HPDE6-E6E7 (cell line): ENCODE data around the gene TMEM184B.

Experiments
- DNase-seq: peaks from one replicate; pipeline ENCODE4 v3.0.0; 2011; ENCODE audit warnings: missing footprints; ENCODE audit errors: extremely low spot score

The TMEM184B gene

DNA sequence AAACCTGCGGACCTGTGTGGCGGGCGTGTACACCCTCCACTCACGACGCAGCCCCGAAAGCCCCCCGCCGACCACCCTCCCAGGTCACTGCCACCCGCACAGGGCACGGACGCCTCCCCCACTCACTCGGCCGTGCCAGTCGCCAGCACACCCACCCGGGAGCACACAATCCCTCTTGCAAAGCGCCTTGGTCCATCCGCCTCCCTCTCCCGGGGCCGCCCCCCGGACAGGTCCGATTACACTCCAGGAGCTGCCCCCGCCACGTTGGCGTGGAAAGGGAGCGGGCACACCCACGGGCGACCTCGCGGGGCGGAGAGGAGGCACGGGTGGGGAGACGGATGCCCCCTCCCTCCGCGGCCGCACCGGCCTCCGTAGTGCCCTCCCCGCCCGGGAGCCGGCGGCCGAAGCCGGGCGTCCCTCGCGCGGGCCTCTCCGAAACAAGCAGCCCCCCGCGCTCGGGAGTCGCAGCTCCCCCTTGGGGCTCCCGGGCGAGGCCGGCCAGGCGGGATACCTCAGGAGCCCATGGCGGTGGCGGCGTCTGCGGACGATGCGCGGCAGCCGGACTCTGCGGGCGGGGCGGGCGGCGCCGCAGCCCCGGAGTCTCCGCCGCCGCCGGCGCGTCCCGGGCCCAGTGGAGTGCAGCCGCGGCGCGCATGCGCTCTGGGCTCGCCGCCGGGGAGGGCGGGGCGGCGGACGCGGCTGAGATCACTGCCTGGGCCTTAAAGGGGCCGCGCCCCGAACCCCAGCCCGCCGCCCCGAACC is at the start of gene TMEM184B:
TMEM184B (minus strand) TSS at position 638 of the 762 bp plus-strand sequence. CDS start 25,049 bp downstream, outside the sequence.
- DNase-seq = peak; percentile 81

DNA sequence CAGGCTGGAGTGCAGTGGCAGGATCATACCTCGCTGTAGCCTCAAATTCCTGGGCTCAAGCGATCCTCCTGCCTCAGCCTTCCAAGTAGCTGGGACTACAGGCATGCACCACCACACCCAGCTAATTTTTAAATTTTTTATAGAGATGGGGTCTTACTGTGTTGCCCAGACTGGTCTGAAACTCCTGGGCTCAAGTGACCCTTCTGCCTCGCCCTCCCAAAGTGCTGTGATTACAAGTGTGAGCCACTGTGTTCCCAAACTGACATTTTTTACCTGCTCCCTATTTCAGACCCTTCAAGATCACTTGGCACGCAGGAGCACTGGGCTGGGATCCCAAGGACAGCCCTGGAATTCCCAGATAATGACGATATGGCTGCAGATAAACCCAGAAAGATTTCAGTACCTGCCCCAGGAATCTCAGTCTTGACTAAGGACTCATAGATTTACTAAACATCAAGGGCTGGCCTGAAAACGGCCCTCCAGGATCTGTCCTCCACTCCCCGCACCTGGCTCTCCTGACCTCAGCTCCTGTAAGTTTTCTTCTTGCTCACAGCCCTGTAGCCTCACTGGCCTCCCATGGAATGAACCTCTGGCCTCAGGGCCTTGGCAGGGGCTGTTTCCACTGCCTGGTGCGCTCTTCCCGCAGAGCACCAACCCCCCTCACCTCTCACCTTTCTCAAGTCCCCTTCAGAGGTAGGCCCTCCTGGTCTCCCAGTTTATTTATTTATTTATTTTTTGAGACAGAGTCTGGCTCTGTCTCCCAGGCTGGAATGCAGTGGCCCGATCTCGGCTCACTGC is 48.0 kb upstream of the TMEM184B start:
- DNase-seq = no peak

DNA sequence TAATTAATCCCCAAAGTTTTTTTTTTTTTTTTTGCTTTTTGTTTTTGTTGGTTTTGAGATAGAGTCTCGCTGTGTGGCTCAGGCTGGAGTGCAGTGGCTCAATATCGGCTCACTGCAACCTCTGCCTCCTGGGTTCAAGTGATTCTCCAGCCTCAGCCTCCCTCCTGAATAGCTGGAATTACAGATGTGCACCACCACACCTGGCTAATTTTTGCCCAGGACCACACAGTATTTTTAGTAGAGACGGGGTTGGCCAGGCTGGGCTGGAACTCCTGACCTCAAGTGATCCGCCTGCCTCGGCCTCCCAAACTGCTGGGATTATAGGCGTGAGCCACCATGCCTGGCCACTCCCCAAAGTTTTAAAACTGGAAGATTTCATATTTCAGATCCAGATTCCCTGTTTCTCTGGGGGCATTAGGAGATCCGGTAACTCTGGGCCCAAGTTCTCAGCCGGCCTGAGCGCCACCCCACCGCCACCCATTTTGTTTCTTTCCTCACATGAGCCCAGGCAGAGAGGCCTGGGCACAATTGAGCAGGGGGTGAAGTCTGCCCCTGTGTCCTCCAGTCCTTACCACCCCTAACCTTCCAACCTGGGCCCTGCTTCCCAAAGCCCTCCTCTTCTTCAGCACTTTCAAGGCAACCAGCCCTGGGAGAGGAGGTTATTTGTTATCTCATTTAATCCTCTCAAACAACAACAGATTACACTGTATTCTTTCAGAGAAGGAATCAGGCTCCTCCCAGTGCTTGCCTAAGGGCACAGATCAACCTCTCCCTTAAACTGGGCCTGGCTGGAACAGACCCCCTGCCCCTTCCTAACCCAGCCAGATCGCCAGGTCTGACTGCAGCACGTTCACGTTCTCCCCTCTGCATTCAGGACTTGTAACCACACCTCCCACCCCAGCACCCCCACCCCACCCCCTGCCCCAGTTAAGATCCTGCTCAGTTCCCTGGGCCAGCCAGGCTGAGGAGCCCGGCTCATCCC is 46.3 kb upstream of the TMEM184B start:
- no peak for DNase-seq

GRCh38 chr22:38317995-38318715 is 45.3 kb upstream of the TMEM184B start:
- peak; percentile 94 for DNase-seq

GRCh38 chr22:38317122-38317994 is 44.5 kb upstream of the TMEM184B start, which contains the start of gene CSNK1E:
Gene CSNK1E, minus strand, starts transcription at chr22:38317433. Its CDS starts 3,276 bp downstream, at chr22:38314157.
- DNase-seq = no peak

DNA sequence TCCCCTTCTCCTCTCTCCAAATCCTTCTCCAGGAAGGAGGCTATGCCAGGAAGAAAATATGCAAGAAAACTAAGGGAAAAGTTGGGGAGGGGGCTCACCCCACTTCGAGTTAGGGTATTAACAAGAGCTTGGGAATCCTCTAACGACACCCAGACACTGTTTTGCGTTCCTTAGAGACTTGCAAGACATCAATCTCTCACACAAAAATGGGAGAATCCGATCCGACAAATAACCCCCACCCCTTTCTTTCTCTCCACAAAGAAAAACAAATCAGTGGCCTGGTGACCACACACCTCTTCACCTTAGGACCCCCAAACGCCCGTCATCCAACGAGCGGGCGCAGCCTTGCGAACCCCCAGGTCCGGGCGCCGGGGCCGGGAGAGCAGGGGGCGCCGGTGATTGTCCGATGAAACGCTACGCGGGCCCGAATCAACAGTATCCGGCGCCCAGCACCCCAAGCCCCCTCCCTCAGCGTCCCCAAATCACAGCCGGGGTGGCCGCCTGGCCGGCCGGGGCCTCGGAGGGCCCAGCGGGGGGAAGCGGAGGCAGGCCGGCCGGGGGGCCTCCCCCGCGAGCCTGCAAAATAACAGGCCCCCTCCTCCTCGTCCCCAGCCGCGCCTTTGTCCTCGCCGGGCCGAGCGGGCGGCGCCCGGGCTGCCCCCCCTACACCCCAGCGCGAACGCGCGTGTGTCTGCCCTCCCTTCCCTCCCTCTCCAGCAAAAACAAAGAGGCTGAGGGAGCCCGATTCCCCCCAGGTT is 43.7 kb upstream of the TMEM184B start:
- DNase-seq = no peak

DNA sequence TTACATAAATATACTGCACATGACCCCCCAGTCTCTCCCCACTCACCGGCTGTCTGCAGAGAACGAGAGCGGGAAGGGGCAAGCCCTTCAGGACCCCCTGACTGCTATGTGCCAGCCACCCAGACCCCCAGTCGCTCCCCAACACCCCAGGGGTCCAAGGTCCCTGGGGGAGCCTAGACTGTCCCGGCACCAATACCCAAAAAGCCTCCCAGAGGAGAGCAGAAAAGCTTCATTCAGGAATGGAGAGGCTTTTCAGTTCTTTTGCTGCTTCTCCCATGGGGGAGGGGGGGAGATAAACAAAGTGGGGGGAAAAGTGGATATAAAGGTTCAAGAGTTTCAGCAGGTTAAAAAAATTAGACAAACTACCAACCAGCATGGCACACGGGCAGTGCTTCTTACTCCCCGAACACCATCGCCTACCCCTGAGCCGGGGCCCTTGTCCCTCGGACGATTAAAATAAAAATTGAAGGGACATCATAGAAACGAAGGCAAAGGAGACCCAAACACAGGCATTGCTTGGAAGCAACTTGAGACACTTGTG is 43.1 kb upstream of the TMEM184B start:
- DNase-seq = no peak

DNA sequence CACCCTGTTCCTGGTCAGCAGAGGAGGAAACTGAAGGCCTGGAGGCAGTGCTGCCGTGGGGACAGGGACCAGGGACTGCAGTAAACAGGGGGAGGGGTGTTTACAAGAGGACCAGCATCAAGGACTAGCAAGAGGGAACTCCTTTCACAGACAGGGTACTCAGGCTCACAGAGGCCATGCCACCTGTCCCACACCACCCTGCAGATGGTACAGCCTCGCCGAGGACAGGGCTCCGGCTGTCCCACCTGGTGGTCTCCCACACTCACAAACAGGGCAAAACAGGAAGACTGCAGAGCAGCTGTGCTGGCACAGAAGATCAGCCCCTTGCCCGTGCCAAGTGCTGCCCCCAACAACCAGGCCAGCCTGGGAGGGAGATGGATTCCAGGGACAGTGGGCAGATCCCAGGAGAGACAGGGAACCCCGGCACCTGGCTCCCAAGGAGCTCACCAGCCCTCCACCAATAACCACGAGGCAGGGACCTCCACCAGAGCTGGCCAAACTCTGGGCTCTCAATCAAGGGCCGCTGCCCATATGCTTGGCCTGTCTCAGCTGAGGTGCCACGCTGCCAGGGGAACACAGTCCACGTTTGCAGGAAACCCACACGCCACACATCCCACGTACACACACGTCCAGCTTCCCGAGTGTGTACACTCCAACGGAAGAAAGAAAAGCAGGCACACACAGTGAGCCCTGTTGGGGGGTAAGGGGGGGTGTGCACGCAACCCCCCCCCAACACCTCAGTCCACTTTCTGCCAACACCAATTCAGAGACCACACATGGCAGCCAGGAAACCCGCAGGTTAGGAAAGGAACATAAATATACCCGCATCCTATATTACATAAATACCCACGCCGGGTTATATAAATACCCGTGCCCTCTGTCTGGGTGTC is 42.4 kb upstream of the TMEM184B start:
- no peak for DNase-seq

DNA sequence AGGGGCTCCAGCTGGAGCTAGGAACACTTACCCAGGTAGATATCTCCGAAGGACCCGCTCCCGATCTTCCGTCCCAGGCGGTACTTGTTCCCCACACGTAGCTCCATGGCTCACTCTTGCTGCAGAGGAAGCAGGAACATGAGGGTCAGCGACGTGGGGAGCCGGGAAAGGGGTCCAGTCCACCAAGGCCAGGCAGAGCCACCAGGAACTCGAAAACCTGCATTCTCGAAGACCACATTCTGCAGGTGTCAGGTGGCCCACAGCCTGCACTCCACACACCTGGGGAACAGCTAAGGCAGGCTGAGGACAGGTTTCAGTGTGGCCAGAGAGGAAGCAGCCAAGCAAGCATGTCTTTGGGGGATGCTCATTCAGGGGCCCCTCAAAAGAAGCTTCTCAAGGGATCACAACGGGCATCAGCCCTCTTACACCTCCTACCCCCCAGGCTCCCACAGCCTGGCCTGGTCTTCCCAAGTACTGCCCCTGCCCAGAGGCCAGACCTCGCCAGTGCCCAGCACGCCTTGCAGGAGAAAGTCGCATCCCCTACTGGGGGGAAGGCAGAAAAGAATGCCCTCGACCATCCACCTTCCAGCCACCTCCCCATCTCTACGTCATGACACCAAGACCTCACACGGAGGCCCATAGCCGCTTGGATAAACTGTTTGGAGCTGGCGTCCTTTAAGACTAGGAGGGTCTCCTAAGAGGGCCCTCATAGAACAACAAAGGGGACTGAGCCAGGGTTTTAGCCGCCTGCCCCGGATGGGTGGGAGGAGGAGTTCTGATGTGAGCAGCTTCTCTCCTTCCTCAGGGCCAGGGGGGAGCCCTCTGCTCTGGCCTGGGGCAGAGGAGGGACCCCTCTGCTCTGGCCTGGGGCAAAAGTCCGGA is 41.5 kb upstream of the TMEM184B start:
- DNase-seq = no peak

DNA sequence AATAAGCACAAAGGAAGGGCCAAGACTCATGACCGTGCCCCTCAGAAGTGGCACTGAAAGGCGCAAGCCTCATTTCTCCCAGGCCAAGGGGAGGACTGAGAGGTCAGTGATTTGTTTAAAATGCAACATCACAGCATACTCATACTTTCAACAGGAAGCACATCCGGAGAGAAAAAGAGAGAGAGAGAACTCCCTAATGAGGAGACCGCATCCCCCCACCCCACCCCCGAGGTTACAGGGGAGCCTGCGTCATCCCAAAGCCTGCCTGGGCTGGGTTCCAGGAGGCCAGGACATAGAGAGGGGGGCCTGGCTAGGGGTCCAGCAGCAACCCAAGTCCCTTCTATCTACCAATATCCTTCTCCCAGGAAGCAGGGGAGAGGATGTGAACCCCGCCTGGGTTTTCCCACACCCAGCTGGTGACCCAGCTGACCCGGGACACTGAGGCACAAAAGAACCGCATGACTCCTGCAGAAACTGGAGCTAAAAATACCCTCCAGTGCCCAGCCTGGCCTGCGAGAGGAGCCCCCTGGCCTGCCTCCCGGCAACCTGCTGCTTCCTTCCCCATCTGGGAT is 40.7 kb upstream of the TMEM184B start:
- DNase-seq = no peak

GRCh38 chr22:38312261-38312800 is 39.5 kb upstream of the TMEM184B start:
- no peak for DNase-seq

DNA sequence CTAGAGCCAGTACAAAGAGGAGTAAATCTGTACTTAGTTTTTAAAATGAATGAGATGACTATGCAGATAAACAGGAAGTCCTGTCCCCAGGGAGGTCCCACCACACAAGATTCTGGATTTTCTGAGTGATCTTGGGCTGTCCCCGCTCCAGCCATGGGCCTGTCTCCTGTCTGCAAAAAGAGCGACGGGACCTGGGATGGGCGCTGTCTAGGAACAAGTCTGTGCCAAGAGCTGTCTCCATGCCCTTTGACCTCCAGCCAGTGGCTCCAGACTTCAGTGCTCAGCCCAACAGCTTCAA is 38.5 kb upstream of the TMEM184B start:
- DNase-seq = no peak

DNA sequence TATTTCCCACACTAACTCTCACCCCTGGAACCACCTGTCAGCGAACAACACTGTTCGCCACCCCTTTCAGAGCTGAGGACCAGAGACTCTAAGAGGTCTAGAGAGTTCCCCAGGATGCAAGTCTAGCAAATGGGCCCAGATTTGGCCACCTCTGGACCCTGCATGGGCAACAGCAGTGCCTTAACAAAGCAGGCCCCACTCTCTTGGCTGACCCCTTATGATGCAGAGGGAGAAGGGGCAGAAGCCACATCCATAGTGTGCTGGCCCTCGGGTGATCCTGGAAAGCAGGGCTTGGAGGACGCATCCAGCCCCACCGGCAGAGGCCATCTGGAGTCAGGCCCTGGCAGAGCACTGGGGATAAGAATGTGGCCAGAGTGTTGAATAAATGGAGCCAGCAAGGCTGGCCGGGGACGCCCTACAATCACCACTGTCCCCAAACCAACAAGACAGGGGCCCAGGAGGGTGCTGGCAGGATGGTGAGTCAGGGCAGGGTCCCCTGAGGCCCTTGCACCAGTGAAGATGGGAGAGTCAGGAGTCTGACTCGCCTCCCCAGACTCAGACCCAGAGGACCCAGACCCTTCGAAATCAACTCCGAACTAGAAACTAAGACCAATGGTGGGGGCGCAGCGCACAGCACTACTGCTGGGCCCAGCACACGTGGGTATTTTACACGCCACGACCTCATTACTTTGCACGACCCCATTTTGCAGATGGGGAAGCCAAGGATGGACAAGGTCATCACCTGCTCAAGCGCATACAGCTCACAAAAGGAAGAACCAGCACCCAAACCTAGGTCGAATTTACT is 37.9 kb upstream of the TMEM184B start:
- DNase-seq = no peak

- DNase-seq = no peak
Measured at GRCh38 chr22:38309614-38310517, 37.1 kb upstream of the TMEM184B start.
